ENCODE measurements around the gene PYROXD2. TPM values are rescaled to one million over a fixed set of nuclear protein-coding genes. Genes with fewer than 3 reads are reported as not detected.

The PYROXD2 gene
- total RNA-seq, 1 donor from 2014 or later, result 8.6 TPM

DNA sequence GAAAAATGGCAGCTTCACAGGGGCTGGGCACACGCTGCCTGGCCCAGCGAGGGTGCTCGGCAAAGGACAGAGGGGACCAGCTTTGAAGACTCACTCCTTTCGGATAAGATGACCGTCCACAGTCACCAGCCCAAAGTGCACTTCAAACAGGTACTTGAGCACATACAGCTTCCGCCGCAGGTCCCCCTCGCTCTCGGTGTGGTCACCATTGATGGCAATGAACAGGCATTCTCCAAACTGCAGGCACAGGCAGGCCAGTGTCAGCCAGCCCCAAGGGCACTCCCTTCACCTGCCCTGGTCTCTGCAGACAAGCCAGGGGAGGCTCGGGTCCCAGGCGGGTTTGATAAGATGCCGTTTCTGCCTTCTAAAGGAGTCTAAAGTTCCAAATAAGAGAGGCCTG lies 20.2 kb upstream of the PYROXD2 start:
- intact Hi-C loops (cut with micrococcal nuclease), result no loop called here

DNA sequence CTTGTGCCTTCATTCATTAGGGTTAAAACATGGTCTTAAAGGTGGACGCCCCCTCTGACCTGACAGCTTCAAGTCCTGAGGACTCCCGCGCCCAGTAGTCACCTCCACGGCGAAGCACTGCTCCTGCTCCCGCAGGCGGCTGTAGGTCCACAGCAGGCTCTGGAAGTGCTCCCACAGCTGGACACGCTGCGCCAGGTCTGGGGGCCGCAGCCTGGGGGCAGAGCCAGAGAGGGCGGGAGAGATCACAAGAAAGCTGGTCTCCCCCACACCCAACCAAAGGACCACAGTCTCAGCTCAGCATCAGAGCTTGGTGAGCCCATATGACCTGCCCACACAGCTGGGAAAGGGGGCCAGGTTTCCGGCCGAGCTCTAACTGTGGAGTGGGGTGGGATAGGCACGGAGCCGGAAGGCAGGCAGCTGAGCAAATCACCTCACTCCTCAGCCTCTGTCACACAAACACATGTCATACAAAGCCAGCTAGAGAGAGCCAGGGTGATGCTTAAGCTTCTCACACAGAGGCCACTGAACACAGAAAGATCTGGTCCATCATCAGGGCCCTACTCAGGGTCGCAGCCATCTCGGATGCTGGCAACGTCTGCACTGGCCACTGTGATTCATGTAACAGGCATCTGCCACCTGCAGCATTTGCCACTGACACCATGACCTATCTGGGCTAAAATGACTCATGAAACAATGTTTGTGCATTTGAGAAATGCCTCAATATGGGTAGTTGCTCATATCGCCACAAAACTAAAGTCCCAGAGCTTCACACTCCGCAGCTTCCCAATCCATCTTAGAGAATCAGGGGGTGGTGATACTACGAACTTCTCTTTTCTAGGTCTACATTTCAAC lies 19.1 kb upstream of the PYROXD2 start:
- intact Hi-C loops (cut with micrococcal nuclease), result no loop called here

DNA sequence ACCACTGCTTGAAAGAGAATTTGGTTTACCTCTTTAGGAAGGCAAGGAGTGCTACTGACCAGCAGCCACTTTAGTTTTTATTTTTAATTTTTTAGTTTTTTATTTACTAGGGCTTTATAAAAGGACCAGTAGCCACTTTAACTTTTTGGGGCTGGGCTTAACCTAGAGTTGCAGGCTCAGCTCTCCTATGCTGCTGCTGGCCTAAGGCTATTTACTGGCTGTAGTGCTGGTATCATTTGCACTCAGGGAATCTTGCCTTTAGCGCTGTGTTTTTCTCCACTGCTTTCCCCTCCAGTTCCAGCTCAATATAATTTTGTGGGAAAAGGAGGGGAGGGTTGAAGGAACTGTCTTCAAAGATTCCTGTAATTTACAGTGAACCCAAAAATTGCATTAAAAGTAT lies 18.4 kb upstream of the PYROXD2 start:
- intact Hi-C loops (cut with micrococcal nuclease), result no loop called here

DNA sequence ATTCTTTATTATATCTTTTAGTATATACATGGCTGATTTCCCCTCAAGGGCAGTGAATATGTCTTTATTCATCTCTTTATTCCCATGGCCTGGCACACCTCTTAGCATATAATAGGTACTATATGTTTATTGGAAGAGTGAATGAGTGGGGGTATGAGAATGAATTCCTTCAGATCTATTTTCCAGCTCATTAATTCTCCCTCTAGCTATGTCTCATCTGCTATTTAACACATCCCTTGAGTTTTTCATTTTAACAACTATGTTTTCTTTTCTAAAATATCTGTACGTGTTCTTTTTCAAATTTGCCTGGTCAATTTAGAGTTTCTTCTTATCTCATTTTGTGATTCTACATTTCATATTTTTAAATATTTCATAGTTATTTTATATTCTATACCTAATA lies 17.3 kb upstream of the PYROXD2 start:
- intact Hi-C loops (cut with micrococcal nuclease), result no loop called here

DNA sequence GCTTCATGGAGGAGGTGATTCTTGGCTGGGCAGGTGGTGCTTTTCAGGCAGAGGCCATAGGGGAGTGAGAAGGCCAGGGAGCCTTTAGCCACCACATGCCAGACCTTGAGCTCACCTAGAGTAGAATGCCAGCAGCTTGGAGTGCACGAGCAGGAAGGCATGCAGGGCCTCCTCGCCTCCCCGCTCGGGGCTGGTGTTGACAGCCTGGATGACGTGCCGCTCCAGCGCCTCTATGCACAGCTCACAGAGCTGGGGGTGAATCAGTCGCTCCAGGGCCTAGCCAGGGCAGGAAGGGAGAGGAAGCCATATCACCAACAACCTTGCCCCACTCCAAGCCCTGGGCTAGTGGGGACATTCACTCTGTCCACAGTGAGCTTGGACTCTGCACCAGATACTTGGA lies 16.0 kb upstream of the PYROXD2 start:
- intact Hi-C loops (cut with micrococcal nuclease), result no loop called here

DNA sequence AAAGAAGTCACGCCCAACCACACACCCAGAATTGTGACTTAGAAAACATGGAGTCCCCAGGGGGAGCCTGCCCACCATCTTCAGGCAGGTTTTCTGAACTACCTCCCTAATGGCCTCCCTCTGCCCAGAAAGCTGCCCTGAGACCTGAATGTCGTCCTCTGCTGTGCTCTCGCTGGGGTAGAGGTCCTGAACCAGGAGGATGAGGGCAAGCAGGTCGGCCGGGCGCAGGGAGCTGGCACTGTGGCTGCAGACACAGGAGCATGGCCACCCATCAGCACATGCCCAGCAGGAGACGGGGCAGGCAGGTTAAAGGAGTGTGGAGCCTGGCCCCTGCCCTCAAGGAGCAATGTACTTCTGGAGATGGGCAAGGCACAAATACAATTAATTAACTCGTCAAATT lies 15.4 kb upstream of the PYROXD2 start:
- intact Hi-C loops (cut with micrococcal nuclease), result no loop called here

DNA sequence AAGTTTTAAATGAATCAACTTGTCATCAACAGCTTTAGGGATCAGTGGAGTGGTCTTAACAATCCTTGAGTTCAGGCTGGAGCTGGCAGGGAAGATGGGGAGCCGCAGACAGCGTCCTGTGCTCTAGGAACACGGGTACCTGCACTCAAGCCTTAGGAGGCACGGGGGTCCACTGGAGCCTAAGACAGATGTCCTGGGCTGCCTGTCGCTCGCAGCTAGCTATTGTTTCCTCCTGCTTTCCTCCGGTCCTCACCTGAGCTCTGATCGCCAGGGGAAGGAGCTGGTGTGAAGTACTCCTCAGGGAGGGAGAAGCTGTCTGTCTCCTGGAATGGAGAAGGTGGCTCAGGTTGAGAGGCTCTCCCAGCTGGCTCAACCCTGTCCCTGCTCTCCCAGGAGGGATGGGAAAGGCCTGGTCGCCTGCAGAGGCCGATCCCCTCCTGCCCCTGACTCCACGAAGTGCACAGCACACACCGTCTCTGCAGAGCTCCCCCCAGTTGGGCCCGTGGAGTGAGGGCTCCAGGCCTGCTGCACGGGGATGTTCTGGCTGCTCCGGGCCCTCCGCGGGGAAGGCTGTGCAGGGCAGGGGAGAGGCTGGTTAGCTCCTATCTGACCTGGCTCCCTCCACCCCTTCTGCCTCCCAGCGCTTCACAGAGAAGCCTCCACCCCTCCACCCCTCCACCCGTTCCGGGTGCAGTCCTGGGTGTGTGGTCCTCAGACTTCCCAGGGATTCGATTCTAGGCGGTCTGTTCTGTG lies 14.5 kb upstream of the PYROXD2 start:
- intact Hi-C loops (cut with micrococcal nuclease), result no loop called here

DNA sequence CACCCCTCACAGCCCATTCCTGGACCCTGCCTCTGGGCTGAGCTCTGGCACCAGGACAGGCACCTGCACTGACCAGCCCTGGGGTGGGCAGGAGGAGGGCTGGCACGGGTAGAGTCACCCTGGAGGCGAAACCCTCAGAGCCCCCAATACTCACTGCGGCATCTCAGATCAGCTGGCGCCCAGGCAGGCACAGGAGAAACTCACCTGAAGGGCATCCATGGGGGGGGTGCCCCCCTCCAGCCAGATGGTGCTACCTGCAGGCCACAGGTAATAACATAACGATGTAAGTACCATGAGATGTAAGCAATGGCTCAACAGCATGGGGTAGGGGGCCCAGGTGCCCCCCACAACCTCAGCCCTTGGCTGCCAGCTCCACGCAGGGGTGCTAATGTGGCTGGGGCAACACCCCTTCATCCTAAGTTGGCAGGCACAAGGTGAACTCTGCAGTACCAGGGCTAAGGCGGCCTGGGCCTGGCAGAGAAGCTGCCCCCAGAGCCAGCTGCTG lies 12.1 kb upstream of the PYROXD2 start:
- intact Hi-C loops (cut with micrococcal nuclease), result no loop called here

DNA sequence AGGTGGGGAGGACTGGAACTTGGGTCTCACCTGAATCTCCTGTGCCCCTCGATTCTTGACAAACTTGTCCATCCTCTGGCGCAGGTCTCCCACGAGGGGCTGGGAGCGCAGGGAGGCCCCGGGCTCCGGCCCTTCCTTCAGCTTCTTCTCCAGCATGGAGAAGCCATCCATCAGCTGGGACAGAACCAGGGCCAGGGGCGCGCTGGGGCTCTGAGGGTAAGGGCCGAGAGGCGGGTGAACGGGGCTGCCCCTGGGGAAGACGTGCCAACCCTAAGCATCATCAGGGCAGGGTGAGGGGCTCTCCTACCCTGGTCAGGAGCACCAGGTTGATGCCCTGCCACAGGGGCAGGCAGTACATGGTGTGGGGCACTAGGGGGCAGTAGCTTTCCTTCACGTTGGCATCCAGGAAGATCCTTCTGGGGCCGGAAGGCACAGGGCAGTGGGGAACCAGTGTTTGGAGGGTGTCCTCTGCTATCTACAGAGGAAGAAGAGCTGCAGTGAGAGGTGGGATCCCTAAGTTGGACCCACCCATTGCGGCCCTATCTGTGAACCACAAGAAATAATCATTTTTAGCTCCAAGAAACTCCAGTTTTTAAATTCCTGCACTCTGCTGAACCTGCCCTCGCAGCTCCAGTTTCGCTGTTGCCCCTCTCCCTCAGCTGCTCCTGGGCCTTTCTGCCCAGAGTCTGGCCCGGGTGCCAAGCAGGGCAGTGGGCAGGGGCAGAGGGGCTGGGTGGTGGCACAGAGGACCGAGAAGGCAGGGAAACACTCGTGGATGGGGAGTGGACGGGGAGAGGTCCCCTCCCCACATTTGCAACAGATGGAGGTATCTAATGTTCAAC lies 10.8 kb upstream of the PYROXD2 start:
- intact Hi-C loops (cut with micrococcal nuclease), result no loop called here

DNA sequence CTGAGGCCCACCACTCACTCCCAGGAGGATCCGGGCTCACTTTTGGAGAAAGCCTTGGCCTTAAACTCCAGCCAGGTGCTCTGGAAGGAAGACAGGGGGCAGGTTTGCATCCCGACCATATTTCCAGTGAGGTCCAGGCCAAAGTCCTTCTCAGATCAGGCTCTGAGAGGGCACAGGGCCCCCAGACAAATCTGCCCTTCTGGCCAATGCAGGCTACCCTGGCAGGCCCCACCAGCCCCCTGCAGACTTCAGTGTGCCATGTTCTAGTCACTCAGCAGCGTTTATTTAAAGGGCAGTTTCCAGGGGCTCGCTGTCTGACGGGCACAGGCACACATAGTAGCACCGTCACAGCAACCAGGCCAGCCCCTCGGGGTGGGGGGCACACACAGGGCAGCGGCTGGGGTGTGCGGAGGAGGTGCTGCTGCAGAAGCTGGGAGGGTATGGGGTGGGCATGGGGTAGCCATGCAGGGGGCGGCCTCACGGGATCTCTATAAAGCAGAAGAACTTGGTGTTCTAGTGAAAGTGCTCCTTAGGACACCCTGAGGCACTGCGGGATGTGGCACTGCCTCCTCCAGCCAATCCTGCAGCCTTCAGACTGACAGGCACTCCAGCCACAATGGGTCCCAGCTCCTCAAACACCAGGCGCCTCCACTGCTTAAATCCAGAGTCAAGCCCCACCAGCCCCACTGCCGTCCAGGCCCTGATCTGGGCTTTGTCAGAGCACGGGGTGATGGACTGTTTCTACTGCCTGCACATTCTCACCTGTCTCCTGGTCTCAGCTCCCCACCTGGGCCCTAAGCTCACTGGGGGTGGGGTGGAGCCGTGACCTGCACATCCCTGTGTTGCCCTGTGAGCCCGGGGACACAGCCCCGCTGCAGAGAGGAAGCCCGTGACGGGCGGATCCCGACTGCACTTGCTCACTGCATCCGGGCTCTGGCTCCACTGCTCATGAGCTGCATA lies 9.6 kb upstream of the PYROXD2 start:
- intact Hi-C loops (cut with micrococcal nuclease), result no loop called here

DNA sequence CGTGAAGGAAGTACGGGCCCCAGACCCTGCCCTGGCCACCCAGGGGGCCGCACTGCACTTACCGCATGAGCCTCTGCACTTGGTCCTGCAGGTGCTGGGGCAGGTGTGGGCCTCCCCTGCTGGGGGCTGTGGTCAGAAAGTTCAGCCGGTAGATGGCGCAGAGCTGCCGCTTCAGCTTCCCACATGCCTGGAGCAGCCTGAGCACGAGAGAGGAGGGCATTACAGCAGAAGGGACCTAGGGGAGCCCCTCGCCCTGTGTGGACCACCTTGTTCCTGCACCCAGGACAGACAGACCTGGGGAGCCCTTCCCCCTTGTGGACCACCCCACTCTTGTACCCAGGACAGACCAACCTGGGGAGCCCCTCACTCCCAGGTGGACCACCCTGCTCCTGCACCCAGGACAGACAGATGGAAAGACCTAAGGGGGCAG lies 8.7 kb upstream of the PYROXD2 start:
- intact Hi-C loops (cut with micrococcal nuclease), result no loop called here

DNA sequence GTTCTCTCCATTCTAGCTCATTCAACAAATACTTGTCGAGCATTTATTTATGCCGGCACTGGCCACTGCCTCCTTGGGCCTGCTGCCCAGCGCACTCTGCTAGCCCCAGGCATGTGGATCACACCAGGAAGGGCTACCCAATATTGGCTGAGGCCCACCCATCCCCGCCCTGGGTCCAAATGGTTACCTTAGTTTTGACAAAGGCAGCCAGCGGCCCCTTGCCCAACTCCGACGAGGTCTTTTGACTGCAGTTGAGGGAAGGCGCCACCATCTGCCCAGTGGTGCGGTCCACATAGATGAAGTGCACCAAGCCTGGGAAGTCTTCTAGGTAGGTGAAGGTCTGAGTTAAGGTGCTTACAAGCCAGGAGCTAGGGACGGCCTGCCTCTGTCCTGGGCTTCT lies 7.2 kb upstream of the PYROXD2 start:
- intact Hi-C loops (cut with micrococcal nuclease), result no loop called here

DNA sequence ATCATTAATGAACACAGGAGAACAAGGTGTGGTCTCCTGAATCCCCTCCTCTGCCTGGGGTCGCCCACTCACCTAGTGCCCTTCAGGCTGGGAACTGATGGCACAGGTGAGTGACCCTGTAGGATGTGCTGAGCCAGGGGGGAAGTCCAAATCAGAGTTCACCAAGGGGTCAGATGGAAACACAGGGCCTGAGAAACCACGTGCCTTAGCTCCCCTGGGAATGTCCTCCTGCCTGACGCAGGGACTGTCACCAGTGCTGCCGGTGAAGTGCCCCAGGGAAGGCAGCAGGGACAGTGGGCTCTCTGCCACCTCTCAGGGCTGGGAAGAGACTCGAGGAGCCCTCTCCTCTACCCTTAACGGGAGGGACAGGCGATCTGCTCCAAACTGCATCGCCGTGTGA lies 5.8 kb upstream of the PYROXD2 start:
- intact Hi-C loops (cut with micrococcal nuclease), result no loop called here

DNA sequence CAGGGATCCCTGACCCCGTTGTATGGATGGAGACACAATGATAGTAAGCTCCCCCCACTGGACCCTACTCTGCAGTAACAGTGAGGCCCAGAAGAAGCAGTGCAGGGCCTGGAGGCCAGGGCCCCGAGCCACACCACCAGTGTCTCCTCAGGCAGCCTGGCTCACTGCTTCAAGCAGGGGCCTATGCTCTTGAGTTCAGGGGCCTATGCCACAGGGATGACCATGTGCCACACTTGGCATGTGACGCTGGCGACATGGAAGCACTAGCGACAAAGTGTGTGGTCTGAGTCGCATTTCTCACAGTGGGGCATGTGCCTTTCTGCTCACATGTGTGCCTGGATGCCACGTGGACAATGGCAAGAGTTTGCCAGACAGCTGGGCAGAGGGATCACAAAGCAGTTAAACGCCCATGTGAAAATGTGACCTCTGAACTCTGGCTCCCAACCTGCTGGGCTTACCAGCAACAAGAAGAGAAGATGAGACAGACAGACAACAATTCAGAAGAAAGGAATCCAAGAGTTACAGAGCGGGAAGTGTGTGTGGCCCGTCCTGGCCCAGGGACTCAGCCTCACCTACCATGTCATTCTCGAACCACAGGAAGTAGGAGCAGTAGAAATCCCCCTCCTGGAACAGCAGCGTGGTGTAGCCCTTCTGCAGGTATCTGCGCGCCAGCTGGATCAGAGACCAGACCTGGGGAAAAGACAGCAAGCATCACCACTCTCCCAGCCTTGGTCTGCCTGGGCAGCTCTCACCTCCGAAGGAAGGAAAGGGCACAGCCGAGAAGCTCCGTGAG lies 4.7 kb upstream of the PYROXD2 start:
- intact Hi-C loops (cut with micrococcal nuclease), result no loop called here

DNA sequence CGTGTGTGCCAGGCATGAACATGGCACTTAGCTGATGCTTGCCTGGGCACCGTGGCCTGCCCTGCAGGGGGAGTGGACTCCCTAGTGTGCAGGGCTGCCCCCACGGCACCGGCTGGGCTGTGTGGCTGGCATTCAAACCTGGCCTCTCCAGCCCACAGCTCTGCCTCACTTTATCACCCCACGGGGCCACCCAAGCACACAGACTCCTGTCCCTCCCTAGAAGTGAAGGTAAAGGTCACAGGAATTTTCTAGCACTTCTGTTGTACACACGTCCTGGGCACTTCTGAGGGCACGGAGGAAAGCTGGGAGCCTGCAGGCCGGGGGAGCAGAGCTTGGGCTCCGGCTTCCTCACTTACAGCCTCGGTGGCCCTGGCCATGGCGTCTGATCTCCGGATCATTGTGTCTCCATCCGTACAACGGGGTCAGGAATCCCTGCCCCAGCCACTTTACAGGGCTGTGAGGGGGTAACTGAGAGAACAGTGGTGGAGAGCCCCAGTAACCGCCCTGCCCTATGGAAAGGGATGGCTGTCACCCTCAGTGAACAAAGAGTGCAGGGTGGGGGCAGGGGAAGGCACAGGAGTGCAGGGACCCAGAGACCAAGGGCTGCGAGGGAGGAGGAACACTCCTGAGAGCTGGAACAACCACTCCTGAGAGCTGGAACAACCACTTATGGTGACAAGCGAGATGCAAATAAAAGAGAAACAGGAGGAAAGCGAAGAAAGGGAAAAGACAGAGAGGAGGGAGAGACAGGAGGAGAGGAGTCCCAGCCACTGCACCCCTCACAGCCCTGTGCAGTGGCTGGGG lies 3.9 kb upstream of the PYROXD2 start:
- intact Hi-C loops (cut with micrococcal nuclease), result no loop called here

DNA sequence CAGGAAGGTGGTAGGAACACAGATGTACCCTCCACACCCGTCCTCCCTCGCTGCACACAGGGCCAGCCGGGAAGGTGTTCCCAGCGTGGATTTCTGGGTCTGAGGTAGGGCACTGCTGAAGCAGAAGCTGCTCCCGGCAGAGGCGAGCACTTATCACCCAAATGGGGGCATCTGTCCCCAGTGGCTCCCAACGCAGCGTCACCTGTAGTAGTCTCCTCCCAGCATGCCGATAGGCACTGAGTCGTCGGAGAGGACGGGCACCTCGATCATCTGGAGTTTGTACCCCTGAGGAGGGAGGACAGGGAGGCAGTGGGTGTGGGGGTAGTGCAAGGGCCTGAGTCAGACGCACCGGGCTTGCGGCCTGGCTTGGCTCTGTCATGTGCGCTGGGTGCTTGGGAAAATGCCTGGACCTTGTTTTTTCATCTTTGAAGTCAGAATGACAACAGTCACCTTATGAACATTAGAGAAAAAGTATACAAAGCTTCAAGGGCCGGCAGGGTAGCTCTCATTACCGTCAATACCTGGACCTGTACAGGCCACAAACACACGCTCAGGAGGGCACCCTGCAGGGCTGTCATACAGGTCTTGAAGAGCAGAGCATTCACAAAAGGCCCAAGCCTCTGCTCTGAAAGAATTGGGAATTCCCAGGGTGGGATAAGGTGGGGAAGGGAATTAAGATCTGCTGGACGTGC lies 3.1 kb upstream of the PYROXD2 start:
- intact Hi-C loops (cut with micrococcal nuclease), result no loop called here

DNA sequence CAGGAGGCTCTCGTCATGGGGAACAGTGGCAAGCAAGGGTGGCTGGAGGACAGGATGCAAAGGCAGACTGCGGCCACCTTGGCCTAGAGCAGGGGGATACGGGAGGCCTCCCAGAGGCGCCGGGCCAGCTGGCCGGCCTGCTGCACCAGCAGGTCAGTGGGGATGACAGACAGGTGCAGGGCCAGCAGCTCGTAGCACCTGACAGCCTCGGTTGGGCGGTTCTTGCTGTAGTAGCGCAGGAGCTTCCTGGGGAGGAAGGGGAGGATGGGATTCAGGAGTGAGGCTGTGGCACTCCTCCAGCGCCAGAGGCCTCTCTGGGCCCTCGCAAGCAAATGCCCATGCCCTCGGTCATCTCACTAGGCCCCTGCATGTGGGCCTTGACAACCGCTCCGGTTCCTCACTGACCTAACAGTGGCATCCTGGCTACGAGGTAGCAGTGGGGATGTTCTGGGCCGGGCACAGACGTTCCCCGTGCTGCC lies 2.5 kb upstream of the PYROXD2 start:
- intact Hi-C loops (cut with micrococcal nuclease), result no loop called here
